GOT3 (cell line): ENCODE measurements around the gene CORO1A.
"Not testable (repeated sequence)": the region's sequence is repeated elsewhere in the genome, so short reads cannot be mapped to it uniquely, and the experiment has no call there.

Source experiments
- DNase-seq: peaks from one replicate; lab custom pipeline; 2025; ENCODE audit warnings: mixed read lengths; lab: John Stamatoyannopoulos, UW

Gene CORO1A

DNA sequence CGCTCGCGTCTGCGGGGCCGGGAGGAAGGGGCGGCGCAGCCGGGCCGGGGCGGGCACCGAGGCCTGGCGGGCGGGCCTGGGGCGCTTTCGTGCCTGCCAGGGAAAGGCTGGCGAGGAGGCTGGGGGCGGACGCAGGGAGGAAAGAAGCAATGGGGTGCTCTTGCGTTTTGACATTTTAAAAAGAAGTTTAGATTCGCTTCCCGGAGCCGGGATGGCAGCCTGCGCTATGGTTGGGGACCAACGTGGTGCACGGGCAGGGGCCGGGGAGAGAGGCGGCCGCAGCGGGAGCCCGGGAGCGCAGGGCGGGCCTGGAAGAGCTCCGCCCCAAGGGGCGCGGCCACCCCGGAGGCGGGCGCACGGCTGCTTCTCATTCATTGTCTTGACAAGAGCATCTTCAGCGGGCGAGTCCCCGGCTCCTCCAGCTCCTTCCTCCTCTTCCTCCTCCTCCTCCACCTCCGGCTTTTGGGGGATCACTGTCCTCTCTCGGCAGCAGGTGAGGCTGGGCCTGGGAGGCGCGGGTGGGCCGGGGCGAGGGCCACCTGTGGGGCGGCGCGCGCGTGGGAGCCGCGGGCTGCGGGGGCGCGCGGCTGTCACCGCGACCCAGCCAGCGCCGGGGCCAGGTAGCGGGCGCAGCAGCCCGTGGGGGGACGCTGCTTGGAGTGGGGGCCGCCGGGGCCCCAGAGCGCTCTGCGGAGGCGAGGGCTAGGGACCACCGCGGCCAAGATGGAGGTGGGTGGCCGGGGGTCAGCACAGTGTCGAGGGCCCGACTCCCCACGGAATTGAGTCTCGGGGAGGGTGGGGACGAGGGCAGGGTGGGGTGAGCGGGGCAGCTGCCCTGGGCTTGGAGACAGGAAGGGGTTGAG, at the start of gene CORO1A:
Gene CORO1A (plus strand): TSS at position 370 of the 863 bp plus-strand sequence. CDS start 1,608 bp downstream, outside the sequence.
- DNase-seq = no peak

DNA sequence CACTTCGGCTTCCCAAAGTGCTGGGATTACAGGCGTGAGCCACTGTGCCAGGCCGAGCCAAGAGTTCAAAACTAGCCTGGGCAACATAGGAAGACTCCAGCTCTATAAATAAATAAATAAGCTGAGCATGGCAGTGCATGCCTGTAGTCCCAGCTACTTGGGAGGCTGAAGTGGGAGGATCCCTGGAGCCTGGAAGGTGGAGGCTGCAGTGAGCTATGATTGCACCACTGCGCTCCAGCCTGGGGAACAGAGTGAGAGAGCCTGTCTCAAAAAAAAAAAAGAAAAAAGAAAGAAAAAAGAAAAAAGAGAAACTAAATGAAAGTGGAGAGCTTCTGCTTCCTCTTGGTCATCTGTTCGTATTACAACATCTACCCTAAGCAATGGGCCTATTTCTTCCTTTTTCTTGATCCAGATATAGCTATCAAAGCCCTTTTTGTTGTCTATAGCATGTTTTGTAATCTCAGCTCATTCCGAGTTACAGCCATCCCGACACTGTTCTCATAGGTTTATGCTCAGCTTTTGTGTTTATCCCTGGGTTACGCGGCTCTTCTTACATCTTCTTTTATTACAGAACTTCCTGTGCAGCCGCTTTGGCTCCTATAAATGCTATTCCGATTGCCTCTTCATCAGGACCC, 46.3 kb upstream of the CORO1A start:
- DNase-seq = no peak

DNA sequence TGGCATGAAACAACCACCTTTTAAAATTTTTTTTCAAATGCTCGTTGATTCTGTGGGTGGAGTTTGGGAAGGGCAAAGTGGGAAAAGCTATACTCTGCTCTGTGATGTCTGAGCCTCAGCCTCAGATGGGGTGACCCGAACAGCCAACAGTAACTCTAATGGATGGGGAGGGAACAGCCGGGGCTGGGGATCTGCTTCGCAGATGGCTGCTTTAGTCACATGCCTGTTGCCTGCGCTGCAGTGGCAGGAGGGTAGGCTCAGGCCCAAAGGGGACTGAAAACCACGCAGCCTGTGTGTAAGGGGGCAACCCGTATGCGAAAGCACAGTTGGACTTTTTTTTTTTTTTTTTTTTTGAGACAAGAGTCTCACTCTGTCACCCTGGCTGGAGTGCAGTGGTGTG, 45.5 kb upstream of the CORO1A start:
- DNase-seq = no peak

DNA sequence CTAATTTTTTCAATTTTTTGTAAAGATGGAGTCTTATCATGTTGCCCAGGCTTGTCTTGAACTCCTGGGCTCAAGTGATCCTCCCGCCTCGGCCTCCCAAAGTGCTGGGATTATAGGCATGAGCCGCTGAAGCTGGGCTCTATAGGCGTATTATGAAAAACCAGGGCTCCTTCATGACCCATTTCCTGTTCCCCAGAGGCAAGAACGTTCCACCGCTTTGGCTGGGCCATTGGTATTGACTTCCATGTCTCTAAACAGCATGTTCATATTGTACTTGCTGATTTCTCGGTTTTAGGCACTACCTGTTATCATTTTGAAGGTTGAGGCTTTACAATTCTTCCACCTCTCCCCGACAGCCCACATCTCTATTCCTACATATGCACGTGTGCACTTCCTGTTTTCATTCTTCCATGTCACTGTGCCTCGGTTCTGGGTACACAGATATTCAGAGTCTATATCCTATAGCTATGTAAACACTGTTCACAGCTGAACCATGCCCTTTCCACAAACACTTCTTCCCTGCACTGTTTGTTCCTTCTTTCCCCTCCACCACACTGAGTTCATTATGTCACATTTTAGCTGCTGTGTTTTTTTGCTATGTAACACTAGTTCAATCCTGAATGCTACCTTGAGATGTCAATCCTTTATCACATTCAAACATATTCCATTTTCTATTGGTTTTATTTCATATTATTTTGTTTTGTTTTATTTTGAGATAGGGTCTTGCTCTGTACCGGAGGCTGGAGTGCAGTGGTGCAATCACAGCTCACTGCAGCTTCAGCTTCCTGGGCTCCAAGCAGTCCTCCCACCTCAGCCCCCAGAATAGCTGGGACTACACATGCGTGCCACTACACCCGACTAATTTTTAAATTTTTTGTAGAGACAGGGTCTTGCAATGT, 43.6 kb upstream of the CORO1A start:
- DNase-seq = no peak

DNA sequence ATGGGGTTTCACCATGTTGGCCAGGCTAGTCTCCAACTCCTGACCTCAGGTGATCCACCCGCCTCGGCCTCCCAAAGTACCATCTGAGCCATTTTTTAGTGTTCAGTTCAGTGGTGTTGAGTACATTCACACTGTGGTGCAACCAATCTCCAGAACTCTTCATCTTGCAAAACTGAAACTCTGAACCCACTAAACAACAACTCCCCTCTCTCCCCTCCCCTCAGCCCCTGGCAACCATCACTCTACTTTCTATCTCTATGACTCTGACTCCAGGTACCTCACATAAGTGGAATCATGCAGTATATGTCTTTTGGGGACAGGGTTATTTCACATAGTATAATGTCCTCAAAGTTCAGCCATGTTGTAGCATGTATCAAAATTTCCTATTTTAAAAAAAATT, 41.7 kb upstream of the CORO1A start:
- no peak for DNase-seq

DNA sequence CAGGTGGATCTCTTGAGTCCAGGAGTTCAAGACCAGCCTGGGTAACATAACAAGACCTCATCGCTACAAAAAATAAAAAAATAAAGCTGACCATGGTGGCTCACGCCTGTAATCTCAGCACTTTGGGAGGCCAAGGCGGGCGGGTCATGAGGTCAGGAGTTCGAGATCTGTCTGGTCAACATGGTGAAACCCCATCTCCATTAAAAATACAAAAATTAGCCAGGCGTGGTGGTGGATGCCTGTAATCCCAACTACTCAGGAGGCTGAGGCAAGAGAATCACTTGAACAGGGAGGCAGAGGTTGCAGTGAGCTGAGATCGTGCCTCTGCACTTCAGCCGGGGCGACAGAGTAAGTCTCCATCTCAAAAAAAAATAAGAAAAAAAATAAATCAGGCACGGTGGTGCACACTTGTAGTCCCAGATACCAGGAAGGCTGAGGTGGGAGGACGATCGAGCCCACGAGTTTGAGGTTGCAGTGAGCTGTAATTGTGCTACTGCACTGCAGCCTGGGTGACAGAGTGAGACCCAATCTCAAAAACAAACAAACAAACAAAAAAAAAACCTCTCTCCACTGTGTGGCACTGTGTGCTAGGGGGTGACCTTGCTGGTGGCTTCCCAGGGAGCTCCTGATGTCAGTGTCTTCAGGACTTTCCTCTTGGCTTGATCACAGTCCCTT, 40.6 kb upstream of the CORO1A start:
- DNase-seq = no peak

DNA sequence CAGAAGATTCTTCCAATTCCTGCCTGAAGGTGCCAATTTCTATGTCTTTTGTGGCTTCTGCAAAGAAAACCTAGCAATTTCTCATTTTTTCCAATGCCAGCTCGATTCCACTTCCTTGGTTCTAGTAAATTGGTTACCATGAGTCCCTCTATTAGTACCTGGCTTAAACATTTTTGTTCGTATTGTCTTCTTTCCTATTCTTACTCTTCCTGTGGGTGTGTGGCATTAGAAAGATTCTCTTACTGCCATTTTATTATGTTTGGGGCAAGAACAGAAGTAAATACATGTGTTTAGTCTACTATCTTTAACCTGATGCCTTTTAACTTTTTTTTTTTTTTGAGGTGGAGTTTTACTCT, 40.1 kb upstream of the CORO1A start:
- DNase-seq = no peak

DNA sequence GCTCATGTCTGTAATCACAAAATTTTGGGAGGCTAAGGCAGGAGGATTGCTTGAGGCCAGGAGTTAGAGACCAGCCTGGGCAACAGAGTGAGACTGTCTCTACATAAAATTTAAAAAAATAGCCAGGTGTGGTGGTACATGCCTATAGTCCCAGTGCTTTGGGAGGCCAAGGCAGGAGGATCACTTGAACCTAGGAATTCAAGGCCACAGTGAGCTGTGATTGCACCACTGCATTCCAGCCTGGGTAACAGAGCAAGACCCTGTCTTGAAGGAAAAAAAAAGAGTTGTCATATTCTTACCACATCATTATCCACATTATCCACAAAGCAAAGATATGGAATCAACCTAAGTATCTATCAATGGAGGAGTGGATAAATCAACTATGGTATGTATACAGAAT, 39.4 kb upstream of the CORO1A start:
- DNase-seq = no peak

DNA sequence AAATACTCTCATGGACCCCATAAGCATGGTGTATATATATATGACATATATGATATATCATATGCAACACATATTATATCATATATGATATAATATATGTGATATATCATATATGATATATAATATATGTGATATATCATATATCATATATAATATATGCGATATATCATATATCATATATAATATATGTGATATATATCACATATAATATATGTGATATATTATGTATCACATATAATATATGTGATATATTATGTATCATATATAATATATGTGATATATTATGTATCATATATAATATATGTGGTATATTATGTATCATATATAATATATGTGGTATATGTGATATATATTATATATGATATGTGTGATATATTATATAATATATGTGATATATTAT, 38.5 kb upstream of the CORO1A start:
- no peak for DNase-seq

DNA sequence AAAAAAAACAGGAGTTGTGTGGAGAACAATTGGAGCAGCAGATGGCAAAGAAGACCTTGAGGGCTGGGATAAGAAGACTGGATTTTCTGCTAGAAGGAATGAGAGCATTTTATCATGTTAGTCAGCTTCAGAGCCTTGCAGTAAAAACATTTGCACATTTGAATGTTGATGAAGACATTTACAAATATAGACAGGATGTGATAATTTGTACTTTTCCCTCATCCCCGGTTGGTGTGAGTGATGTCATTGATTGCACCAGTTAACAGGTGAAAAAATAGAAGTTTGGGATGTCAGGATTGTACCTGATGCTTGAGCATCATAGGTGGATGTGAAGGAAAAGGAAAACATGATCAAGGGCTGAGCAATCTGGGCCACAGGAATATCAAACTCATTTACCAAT, 37.7 kb upstream of the CORO1A start:
- no peak for DNase-seq

DNA sequence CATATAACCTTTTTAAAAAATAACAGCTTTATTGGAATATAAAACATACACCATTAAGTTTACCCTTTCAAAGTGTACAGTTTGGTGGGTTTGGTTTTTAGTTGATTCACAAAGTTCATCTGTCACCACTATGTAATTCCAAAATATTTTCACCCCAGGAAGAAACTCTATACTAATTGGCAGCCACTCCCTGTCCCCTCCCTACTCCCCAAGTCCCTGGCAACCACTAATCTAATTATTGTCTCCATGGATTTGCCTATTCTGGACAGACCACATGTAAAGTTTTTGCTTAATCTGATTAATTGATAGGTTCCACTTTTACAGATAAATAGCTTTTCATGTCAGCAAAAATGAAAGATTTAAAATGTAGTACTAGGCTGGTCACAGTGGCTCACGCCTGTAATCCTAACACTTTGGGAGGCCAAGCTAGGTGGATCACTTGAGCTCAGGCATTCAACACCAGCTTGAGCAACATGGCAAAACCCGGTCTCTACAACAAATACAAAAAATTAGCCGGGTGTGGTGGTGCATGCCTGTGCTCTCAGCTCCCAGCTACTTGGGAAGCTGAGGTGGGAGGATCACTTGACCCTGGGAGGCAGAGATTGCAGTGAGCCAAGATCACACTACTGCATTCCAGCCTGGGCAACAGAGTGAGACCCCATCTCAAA, 35.4 kb upstream of the CORO1A start:
- DNase-seq = no peak

DNA sequence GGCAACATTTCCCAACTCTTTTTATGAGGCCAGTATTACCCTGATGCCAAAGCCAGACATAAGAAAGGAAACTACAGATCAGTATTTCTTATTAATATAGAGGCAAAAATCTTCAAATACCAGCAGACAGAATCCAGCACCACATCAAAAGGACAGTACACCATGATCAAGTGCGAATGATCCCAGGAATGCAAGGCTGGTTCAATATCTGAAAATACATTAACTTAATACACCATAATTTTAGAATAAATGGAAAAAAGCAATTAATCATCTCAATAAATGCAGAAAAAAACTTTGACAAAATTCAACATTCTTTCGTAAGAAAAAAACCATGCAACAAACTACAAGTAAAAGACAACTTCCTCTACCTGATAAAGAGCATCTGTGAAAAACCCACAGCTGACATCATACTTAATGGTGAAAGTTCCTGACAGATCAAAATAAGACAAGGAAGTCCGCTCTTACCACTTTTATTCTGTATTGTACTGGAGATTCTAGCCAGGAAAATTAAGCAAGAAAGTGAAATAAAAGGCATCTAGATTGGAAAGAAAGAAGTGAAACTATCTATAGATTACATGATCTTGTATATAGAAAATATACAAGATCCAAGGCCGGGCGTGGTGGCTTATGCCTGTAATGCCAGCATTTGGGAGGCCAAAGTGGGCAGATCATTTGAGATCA, 34.0 kb upstream of the CORO1A start:
- no peak for DNase-seq

DNA sequence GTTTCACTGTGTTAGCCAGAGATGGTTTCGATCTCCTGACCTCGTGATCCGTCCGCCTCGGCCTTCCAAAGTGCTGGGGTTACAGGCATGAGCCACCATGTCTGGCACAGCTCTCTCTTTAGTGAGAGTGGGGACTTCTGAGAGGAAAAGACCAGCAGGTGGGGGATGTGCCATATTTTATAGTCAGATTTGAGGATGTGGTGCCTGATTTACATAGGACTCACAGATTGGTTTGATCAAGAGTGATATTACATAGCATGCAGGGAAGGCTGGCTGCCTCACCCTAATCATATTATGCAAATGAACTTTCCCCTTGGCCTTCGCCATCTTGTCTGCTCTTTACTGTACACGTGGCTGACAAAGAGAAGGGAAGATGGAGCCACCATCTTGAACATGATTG, 32.3 kb upstream of the CORO1A start:
- no peak for DNase-seq

DNA sequence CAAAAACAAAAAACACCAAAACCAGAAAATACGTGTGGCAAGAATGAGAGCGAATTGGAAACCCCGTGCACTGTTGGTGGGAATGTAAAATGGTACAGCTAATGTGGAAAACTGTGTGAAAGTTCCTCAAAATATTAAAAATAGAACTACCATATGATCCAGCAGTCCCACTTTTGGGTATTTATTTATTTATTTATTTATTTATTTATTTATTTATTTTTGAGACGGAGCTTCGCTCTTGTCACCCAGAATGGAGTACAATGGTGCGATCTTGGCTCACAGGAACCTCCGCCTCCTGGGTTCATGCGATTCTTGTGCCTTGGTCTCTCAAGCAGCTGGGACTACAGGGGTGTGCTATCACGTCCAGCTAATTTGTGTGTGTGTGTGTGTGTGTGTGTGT, 30.9 kb upstream of the CORO1A start:
- DNase-seq = no peak

DNA sequence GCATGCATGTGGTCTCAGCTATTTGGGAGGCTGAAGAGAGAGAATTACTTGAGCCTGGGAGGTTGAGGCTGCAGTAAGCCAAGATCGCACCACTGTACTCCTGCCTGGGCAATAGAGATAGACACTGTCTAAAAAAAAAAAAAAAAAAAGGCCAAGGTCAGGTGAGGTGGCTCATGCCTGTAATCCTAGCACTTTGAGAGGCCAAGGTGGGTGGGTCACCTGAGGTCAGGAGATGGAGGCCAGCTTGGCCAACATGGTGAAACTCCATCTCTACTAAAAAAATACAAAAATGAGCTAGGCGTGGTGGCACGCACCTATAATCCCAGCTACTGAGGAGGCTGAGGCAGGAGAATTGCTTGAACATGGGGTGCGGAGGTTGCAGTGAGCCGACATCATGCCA, 28.2 kb upstream of the CORO1A start:
- no peak for DNase-seq

DNA sequence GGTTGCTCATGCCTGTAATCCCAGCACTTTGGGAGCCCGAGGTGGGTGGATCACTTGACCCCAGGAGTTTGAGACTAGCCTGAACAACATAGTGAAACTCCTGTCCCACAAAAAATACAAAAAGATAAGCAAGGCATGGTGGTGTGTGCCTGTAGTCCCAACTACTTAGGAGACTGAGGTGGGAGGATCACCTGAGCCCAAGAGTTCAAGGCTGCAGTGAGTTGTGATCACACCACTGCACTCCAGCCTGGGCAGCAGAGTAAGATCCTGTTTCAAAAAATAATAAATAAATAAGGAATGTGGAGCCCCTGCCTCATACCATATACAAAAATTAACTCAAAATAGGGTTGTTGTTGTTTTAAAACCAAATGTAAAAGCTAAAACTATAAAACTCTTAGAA, 26.2 kb upstream of the CORO1A start:
- no peak for DNase-seq

DNA sequence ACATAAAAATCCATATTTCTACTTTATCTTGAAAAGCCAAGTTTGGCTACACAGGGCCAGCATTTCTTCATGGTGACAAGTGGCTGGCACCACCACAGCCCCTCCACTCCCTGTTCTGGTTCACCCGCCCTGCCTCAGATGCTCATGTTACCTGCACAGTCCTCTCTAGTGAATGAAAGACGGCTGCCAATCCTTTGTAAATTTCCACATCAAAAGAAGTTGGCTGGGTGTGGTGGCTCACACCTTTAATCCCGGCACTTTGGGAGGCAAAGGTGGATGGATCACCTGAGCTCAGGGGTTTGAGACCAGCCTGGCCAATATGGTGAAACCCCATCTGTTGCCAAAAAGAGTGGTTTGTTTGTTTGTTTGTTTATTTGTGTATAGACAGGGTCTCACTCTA, 19.9 kb upstream of the CORO1A start:
- DNase-seq = no peak

DNA sequence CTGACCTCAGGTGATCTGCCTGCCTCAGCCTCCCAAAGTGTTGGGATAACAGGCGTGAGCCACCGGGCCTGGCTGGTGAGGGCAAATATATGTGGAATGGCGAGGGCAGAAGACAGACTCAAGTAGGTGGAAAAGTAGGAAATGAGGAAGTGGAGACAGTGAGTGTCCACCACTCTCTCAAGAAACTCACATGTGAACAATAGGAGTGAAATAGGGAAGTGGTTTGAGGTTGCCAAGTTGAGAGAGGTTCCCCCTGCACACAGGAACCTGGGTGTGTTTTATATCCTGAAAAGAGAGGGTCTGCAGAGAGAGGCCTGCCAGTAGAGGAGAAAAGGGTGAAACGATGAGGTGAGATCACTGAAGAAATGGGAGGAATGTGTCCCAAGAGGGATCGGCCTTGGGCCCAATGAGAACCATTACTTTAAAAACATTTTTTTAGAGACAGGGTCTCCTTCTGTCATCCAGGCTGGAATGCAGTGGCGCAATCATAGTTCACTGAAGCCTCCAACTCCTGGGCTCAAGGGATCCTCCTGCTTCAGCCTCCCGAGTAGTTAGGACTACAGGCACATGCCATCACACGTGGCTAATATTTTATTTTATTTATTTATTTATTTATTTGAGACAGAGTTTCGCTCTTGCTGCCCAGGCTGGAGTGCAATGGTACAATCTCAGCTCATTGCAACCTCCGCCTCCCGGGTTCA, 17.1 kb upstream of the CORO1A start:
- DNase-seq = no peak

DNA sequence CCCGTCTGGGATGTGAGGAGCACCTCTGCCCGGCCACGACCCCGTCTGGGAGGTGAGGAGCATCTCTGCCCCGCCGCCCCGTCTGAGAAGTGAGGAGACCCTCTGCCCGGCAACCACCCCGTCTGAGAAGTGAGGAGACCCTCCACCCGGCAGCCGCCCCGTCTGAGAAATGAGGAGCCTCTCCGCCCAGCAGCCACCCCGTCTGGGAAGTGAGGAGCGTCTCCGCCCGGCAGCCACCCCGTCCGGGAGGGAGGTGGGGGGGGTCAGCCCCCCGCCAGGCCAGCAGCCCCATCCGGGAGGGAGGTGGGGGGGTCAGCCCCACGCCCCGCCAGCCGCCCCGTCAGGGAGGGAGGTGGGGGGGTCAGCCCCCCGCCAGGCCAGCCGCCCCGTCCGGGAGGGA, 14.7 kb upstream of the CORO1A start:
- not testable (repeated sequence) for DNase-seq

DNA sequence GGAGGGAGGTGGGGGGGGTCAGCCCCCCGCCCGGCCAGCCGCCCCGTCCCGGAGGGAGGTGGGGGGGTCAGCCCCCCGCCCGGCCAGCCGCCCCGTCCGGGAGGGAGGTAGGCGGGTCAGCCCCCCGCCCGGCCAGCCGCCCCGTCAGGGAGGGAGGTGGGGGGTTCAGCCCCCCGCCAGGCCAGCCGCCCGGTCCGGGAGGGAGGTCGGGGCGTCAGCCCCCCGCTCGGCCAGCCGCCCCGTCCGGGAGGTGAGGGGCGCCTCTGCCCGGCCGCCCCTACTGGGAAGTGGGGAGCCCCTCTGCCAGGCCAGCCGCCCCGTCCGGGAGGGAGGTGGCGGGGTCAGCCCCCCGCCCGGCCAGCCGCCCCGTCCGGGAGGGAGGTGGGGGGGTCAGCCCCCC, 14.0 kb upstream of the CORO1A start:
- DNase-seq = not testable (repeated sequence)
